GM23338 (cell line): ENCODE results near the gene COL4A2. TPM values are rescaled to one million over a fixed set of nuclear protein-coding genes. Genes with fewer than 3 reads are reported as not detected.
A peak's percentile ranks its signal among the peaks of the same experiment; 100 is the strongest.

Source experiments
- ATAC-seq: fragments of 200-7000 bp; cut with Tn5 transposase; 3 replicates; pipeline ENCODE4 v1.9.1; 2020
- DNase-seq: peaks from one replicate; pipeline ENCODE4 v3.0.0-alpha.2; 2015; ENCODE audit warnings: low spot score
- H2AFZ ChIP-seq: fragments of 200-600 bp; sonication (generic); 2 replicates; pipeline ENCODE4 v1.8.0; 2016; ENCODE audit warnings: antibody characterized with exemption, mild to moderate bottlenecking, moderate library complexity
- H3F3A ChIP-seq: fragments of 200-600 bp; sonication (generic); replicated peaks from 2 replicates; pipeline ENCODE4 v1.8.0; 2017; ENCODE audit warnings: antibody characterized with exemption, mixed run types, low read depth
- H3K27ac ChIP-seq: fragments of 200-600 bp; sonication (generic); 2 replicates; pipeline ENCODE4 v1.6.1; 2016; ENCODE audit warnings: low read depth
- H3K27me3 ChIP-seq: fragments of 200-600 bp; sonication (generic); 2 replicates; pipeline ENCODE4 v1.8.0; 2016; ENCODE audit warnings: mild to moderate bottlenecking, mixed run types, moderate library complexity; ENCODE audit not compliant: insufficient read depth
- H3K36me3 ChIP-seq: fragments of 200-600 bp; sonication (generic); 2 replicates; pipeline ENCODE4 v1.8.0; 2016; ENCODE audit warnings: mild to moderate bottlenecking; ENCODE audit not compliant: insufficient read depth
- H3K4me1 ChIP-seq: fragments of 200-600 bp; sonication (generic); 2 replicates; pipeline ENCODE4 v1.8.0; 2016; ENCODE audit warnings: mild to moderate bottlenecking, moderate library complexity; ENCODE audit not compliant: insufficient read depth
- H3K4me2 ChIP-seq: fragments of 200-600 bp; sonication (generic); 2 replicates; pipeline ENCODE4 v1.7.1; 2017; ENCODE audit warnings: mixed run types
- H3K4me3 ChIP-seq: fragments of 200-600 bp; sonication (generic); 2 replicates; pipeline ENCODE4 v1.6.1; 2016; ENCODE audit warnings: mixed run types
- H3K79me2 ChIP-seq: fragments of 200-600 bp; sonication (generic); replicated peaks from 2 replicates; pipeline ENCODE4 v1.8.0; 2017; ENCODE audit warnings: mild to moderate bottlenecking; ENCODE audit not compliant: insufficient read depth
- H3K9me2 ChIP-seq: fragments of 200-600 bp; sonication (generic); 2 replicates; pipeline ENCODE4 v1.8.0; 2017; ENCODE audit not compliant: insufficient read depth
- H4K20me1 ChIP-seq: fragments of 200-600 bp; sonication (generic); replicated peaks from 2 replicates; pipeline ENCODE4 v1.8.0; 2017; ENCODE audit warnings: mild to moderate bottlenecking; ENCODE audit not compliant: insufficient read depth
- H3K27ac Mint-ChIP-seq: 2 replicates; pipeline ENCODE4 v1.8.0; 2020; ENCODE audit warnings: inconsistent platforms, mild to moderate bottlenecking, moderate library complexity, mixed read lengths
- H3K27me3 Mint-ChIP-seq: 3 replicates; pipeline ENCODE4 v1.8.0; 2022; ENCODE audit warnings: low read depth, mild to moderate bottlenecking, moderate library complexity, mixed read lengths, inconsistent platforms; ENCODE audit not compliant: insufficient read depth, poor library complexity
- H3K36me3 Mint-ChIP-seq: 3 replicates; pipeline ENCODE4 v1.8.0; 2021; ENCODE audit warnings: low read depth, mild to moderate bottlenecking, inconsistent platforms, moderate library complexity, mixed read lengths
- H3K4me1 Mint-ChIP-seq: 3 replicates; pipeline ENCODE4 v1.8.0; 2020; ENCODE audit warnings: mild to moderate bottlenecking, inconsistent platforms, mixed read lengths
- H3K4me3 Mint-ChIP-seq: 3 replicates; pipeline ENCODE4 v1.8.0; 2021; ENCODE audit warnings: moderate library complexity, mild to moderate bottlenecking, inconsistent platforms, mixed read lengths
- H3K9me3 Mint-ChIP-seq: 3 replicates; pipeline ENCODE4 v1.8.0; 2020; ENCODE audit warnings: moderate library complexity, mild to moderate bottlenecking, inconsistent platforms, mixed read lengths
- EZH2phosphoT487 ChIP-seq: fragments of 200-600 bp; sonication (generic); IDR thresholded peaks from one replicate; pipeline ENCODE4 v1.8.1; 2018; ENCODE audit warnings: antibody characterized with exemption; ENCODE audit not compliant: unreplicated experiment
- JUNB ChIP-seq: IDR thresholded peaks from one replicate; pipeline ENCODE4 v1.6.1; 2016; ENCODE audit warnings: antibody characterized with exemption; ENCODE audit not compliant: unreplicated experiment
- STAT1 ChIP-seq: IDR thresholded peaks from one replicate; pipeline ENCODE4 v1.6.1; 2016; ENCODE audit warnings: antibody characterized with exemption; ENCODE audit not compliant: unreplicated experiment
- polyA plus RNA-seq: library from polyadenylated mRNA; unstranded; fragments of >200 nt; fragmentation: Nextera tagmentation; extraction: Ambion mirVana; gene quantifications from 2 replicates; pipeline ENCODE4 v1.2.1, GENCODE V29; 2016
- total RNA-seq: library from RNA; depleted of rRNA; stranded (reverse); fragments of >200 nt; shearing (Covaris generic); gene quantifications from 2 replicates; pipeline ENCODE4 v1.2.3, GENCODE V29; 2014
- TF ChIP-seq, protein P1 (sequence below): IDR thresholded peaks from 2 replicates; pipeline ENCODE4 v1.6.1; 2016; ENCODE audit warnings: antibody characterized with exemption
- TF ChIP-seq, protein P2 (sequence below): IDR thresholded peaks from one replicate; pipeline ENCODE4 v1.6.1; 2018; ENCODE audit warnings: antibody characterized with exemption; ENCODE audit not compliant: unreplicated experiment
- TF ChIP-seq, protein P3 (sequence below): fragments of 250-450 bp; sonication (Bioruptor Pico); IDR thresholded peaks from 2 replicates; pipeline ENCODE4 v1.5.0; 2020; ENCODE audit warnings: mild to moderate bottlenecking, moderate library complexity

Gene COL4A2
- total and polyA plus RNA-seq, 2 experiments from 2014 or later: 37.4 to 131 TPM

GRCh38 chr13:110457361-110457760 is 150.3 kb downstream of the COL4A2 start:
- Histone ChIP-seq H3K36me3 (peaks cover 4% of the 10 kb centered on the region; the same call in 1 of the 2 replicates), H3K4me3 (no peak overlapping the region), H3K27me3 (no peaks in the 10 kb centered on the region), H3K27ac (no peak overlapping the region), H3K9me2 (no peaks in the 10 kb centered on the region), H4K20me1 (no peaks in the 10 kb centered on the region), H3K4me1 (peaks cover 12% of the 10 kb centered on the region), H3K79me2 (no peaks in the 10 kb centered on the region), H2AFZ (no peak overlapping the region), H3F3A (peaks cover 6% of the 10 kb centered on the region; the same call in 1 of the 2 replicates), H3K4me2 (no peak overlapping the region)
- H3K9me3 Mint-ChIP-seq: no peaks in the 10 kb centered on the region; the same call in 2 of the 3 replicates
- H3K4me3 Mint-ChIP-seq: no peak overlapping the region
- H3K27ac Mint-ChIP-seq: peak overlapping the region; percentile 91
- ATAC-seq: no peak
- TF ChIP-seq JUNB (no peak), STAT1 (no peak), EZH2phosphoT487 (no peak)
- TF ChIP-seq, protein P1, sequence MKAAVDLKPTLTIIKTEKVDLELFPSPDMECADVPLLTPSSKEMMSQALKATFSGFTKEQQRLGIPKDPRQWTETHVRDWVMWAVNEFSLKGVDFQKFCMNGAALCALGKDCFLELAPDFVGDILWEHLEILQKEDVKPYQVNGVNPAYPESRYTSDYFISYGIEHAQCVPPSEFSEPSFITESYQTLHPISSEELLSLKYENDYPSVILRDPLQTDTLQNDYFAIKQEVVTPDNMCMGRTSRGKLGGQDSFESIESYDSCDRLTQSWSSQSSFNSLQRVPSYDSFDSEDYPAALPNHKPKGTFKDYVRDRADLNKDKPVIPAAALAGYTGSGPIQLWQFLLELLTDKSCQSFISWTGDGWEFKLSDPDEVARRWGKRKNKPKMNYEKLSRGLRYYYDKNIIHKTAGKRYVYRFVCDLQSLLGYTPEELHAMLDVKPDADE: no peak
- TF ChIP-seq, protein P2, sequence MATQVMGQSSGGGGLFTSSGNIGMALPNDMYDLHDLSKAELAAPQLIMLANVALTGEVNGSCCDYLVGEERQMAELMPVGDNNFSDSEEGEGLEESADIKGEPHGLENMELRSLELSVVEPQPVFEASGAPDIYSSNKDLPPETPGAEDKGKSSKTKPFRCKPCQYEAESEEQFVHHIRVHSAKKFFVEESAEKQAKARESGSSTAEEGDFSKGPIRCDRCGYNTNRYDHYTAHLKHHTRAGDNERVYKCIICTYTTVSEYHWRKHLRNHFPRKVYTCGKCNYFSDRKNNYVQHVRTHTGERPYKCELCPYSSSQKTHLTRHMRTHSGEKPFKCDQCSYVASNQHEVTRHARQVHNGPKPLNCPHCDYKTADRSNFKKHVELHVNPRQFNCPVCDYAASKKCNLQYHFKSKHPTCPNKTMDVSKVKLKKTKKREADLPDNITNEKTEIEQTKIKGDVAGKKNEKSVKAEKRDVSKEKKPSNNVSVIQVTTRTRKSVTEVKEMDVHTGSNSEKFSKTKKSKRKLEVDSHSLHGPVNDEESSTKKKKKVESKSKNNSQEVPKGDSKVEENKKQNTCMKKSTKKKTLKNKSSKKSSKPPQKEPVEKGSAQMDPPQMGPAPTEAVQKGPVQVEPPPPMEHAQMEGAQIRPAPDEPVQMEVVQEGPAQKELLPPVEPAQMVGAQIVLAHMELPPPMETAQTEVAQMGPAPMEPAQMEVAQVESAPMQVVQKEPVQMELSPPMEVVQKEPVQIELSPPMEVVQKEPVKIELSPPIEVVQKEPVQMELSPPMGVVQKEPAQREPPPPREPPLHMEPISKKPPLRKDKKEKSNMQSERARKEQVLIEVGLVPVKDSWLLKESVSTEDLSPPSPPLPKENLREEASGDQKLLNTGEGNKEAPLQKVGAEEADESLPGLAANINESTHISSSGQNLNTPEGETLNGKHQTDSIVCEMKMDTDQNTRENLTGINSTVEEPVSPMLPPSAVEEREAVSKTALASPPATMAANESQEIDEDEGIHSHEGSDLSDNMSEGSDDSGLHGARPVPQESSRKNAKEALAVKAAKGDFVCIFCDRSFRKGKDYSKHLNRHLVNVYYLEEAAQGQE: no peak
- TF ChIP-seq, protein P3, sequence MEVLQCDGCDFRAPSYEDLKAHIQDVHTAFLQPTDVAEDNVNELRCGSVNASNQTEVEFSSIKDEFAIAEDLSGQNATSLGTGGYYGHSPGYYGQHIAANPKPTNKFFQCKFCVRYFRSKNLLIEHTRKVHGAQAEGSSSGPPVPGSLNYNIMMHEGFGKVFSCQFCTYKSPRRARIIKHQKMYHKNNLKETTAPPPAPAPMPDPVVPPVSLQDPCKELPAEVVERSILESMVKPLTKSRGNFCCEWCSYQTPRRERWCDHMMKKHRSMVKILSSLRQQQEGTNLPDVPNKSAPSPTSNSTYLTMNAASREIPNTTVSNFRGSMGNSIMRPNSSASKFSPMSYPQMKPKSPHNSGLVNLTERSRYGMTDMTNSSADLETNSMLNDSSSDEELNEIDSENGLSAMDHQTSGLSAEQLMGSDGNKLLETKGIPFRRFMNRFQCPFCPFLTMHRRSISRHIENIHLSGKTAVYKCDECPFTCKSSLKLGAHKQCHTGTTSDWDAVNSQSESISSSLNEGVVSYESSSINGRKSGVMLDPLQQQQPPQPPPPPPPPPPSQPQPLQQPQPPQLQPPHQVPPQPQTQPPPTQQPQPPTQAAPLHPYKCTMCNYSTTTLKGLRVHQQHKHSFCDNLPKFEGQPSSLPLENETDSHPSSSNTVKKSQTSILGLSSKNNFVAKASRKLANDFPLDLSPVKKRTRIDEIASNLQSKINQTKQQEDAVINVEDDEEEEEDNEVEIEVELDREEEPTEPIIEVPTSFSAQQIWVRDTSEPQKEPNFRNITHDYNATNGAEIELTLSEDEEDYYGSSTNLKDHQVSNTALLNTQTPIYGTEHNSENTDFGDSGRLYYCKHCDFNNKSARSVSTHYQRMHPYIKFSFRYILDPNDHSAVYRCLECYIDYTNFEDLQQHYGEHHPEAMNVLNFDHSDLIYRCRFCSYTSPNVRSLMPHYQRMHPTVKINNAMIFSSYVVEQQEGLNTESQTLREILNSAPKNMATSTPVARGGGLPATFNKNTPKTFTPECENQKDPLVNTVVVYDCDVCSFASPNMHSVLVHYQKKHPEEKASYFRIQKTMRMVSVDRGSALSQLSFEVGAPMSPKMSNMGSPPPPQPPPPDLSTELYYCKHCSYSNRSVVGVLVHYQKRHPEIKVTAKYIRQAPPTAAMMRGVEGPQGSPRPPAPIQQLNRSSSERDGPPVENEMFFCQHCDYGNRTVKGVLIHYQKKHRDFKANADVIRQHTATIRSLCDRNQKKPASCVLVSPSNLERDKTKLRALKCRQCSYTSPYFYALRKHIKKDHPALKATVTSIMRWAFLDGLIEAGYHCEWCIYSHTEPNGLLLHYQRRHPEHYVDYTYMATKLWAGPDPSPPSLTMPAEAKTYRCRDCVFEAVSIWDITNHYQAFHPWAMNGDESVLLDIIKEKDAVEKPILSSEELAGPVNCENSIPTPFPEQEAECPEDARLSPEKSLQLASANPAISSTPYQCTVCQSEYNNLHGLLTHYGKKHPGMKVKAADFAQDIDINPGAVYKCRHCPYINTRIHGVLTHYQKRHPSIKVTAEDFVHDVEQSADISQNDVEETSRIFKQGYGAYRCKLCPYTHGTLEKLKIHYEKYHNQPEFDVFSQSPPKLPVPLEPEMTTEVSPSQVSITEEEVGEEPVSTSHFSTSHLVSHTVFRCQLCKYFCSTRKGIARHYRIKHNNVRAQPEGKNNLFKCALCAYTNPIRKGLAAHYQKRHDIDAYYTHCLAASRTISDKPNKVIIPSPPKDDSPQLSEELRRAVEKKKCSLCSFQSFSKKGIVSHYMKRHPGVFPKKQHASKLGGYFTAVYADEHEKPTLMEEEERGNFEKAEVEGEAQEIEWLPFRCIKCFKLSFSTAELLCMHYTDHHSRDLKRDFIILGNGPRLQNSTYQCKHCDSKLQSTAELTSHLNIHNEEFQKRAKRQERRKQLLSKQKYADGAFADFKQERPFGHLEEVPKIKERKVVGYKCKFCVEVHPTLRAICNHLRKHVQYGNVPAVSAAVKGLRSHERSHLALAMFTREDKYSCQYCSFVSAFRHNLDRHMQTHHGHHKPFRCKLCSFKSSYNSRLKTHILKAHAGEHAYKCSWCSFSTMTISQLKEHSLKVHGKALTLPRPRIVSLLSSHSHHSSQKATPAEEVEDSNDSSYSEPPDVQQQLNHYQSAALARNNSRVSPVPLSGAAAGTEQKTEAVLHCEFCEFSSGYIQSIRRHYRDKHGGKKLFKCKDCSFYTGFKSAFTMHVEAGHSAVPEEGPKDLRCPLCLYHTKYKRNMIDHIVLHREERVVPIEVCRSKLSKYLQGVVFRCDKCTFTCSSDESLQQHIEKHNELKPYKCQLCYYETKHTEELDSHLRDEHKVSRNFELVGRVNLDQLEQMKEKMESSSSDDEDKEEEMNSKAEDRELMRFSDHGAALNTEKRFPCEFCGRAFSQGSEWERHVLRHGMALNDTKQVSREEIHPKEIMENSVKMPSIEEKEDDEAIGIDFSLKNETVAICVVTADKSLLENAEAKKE (CRISPR knock-in tag): no peak
- peaks cover 34% of the 10 kb centered on the region for H3K4me1 Mint-ChIP-seq
- H3K36me3 Mint-ChIP-seq: peaks cover 15% of the 10 kb centered on the region
- DNase-seq: no peak
- peaks cover 13% of the 10 kb centered on the region for H3K27me3 Mint-ChIP-seq
